Mucosa of stomach (tissue), 1 donor: ENCODE data around the gene CAMK1G.

Experiments used
- H3K27me3 ChIP-seq: one replicate; pipeline ENCODE4 v1.7.0; 2013; ENCODE audit warnings: mild to moderate bottlenecking, low read length; ENCODE audit not compliant: control insufficient read depth, insufficient read depth
- H3K36me3 ChIP-seq: one replicate; pipeline ENCODE4 v1.7.0; 2013; ENCODE audit warnings: low read length; ENCODE audit not compliant: control insufficient read depth, insufficient read depth
- H3K4me1 ChIP-seq: one replicate; pipeline ENCODE4 v1.7.0; 2013; ENCODE audit warnings: mild to moderate bottlenecking, low read length; ENCODE audit not compliant: control insufficient read depth, insufficient read depth
- H3K4me3 ChIP-seq: one replicate; pipeline ENCODE4 v1.7.0; 2013; ENCODE audit warnings: low read length
- H3K9ac ChIP-seq: one replicate; pipeline ENCODE4 v1.7.0; 2013; ENCODE audit warnings: mild to moderate bottlenecking, low read length, moderate library complexity
- H3K9me3 ChIP-seq: one replicate; pipeline ENCODE4 v1.7.0; 2013; ENCODE audit warnings: mild to moderate bottlenecking, low read length, moderate library complexity; ENCODE audit not compliant: control insufficient read depth
- donor health status: Pancreatic carcinoma.

CAMK1G gene

GRCh38 chr1:209609041-209609790 is 25.7 kb downstream of the CAMK1G start:
- no peak overlapping the region for H3K9ac ChIP-seq
- no peak overlapping the region for H3K4me3 ChIP-seq
- H3K27me3 ChIP-seq, result no peaks in the 10 kb centered on the region
- peaks cover 6% of the 10 kb centered on the region for H3K4me1 ChIP-seq
- no peaks in the 10 kb centered on the region for H3K9me3 ChIP-seq
- no peaks in the 10 kb centered on the region for H3K36me3 ChIP-seq

- H3K9ac ChIP-seq, result no peak overlapping the region
- H3K4me1 ChIP-seq, result peaks cover 6% of the 10 kb centered on the region
- no peaks in the 10 kb centered on the region for H3K27me3 ChIP-seq
- H3K9me3 ChIP-seq, result no peaks in the 10 kb centered on the region
- peaks cover 5% of the 10 kb centered on the region for H3K36me3 ChIP-seq
- H3K4me3 ChIP-seq, result no peak overlapping the region
Measured at GRCh38 chr1:209609791-209610630, 26.5 kb downstream of the CAMK1G start.

GRCh38 chr1:209610631-209610905 is 27.1 kb downstream of the CAMK1G start:
- Histone ChIP-seq H3K27me3 (no peaks in the 10 kb centered on the region), H3K36me3 (peaks cover 6% of the 10 kb centered on the region), H3K9me3 (no peaks in the 10 kb centered on the region), H3K4me3 (no peak overlapping the region), H3K9ac (no peak overlapping the region), H3K4me1 (peaks cover 6% of the 10 kb centered on the region)

GRCh38 chr1:209611771-209612570 is 28.5 kb downstream of the CAMK1G start:
- no peak overlapping the region for H3K9ac ChIP-seq

GRCh38 chr1:209612646-209613399 is 29.3 kb downstream of the CAMK1G start:
- Histone ChIP-seq H3K9ac (no peak overlapping the region), H3K4me3 (no peak overlapping the region), H3K36me3 (peaks cover 6% of the 10 kb centered on the region), H3K4me1 (peaks cover 11% of the 10 kb centered on the region), H3K9me3 (no peaks in the 10 kb centered on the region), H3K27me3 (no peaks in the 10 kb centered on the region)

More at GRCh38 chr1:209611771-209612570, 28.5 kb downstream of the CAMK1G start:
- peaks cover 6% of the 10 kb centered on the region for H3K36me3 ChIP-seq
- no peaks in the 10 kb centered on the region for H3K27me3 ChIP-seq
- H3K9me3 ChIP-seq, result no peaks in the 10 kb centered on the region
- H3K4me1 ChIP-seq, result peaks cover 6% of the 10 kb centered on the region
- no peak overlapping the region for H3K4me3 ChIP-seq

GRCh38 chr1:209613400-209614150 is 30.1 kb downstream of the CAMK1G start:
- no peak overlapping the region for H3K9ac ChIP-seq
- peaks cover 12% of the 10 kb centered on the region for H3K36me3 ChIP-seq
- no peaks in the 10 kb centered on the region for H3K9me3 ChIP-seq
- H3K27me3 ChIP-seq, result no peaks in the 10 kb centered on the region
- H3K4me3 ChIP-seq, result no peak overlapping the region
- H3K4me1 ChIP-seq, result peaks cover 18% of the 10 kb centered on the region

- peaks cover 22% of the 10 kb centered on the region for H3K4me1 ChIP-seq
- H3K4me3 ChIP-seq, result no peak overlapping the region
- no peaks in the 10 kb centered on the region for H3K9me3 ChIP-seq
- H3K9ac ChIP-seq, result no peak overlapping the region
- H3K36me3 ChIP-seq, result peaks cover 12% of the 10 kb centered on the region
- H3K27me3 ChIP-seq, result no peaks in the 10 kb centered on the region
Measured at GRCh38 chr1:209614151-209614420, 30.6 kb downstream of the CAMK1G start.

GRCh38 chr1:209614906-209615305 is 31.4 kb downstream of the CAMK1G start:
- Histone ChIP-seq H3K27me3 (no peaks in the 10 kb centered on the region), H3K9me3 (no peaks in the 10 kb centered on the region), H3K9ac (no peak overlapping the region), H3K4me1 (peaks cover 30% of the 10 kb centered on the region), H3K36me3 (peaks cover 12% of the 10 kb centered on the region), H3K4me3 (no peak overlapping the region)

GRCh38 chr1:209616366-209617046 is 33.0 kb downstream of the CAMK1G start:
- Histone ChIP-seq H3K27me3 (no peaks in the 10 kb centered on the region), H3K4me1 (peaks cover 40% of the 10 kb centered on the region), H3K9ac (no peak overlapping the region)

GRCh38 chr1:209617047-209617673 is 33.6 kb downstream of the CAMK1G start:
- peaks cover 12% of the 10 kb centered on the region for H3K36me3 ChIP-seq
- no peaks in the 10 kb centered on the region for H3K9me3 ChIP-seq
- peaks cover 40% of the 10 kb centered on the region for H3K4me1 ChIP-seq
- H3K9ac ChIP-seq, result no peak overlapping the region
- no peak overlapping the region for H3K4me3 ChIP-seq
- H3K27me3 ChIP-seq, result no peaks in the 10 kb centered on the region

More at GRCh38 chr1:209616366-209617046, 33.0 kb downstream of the CAMK1G start:
- Histone ChIP-seq H3K9me3 (no peaks in the 10 kb centered on the region), H3K4me3 (no peak overlapping the region), H3K36me3 (peaks cover 12% of the 10 kb centered on the region)
